Skin of body (tissue), 2 donors: ENCODE data around the gene SPTAN1. TPM values are rescaled to one million over a fixed set of nuclear protein-coding genes. Genes with fewer than 3 reads are reported as not detected.

Source experiments
- DNase-seq: peaks from one replicate; lab custom pipeline; 2025; lab: John Stamatoyannopoulos, UW
- total RNA-seq: library from RNA; depleted of rRNA; stranded (reverse); fragments of >200 nt; gene quantifications from one replicate; pipeline ENCODE4 v1.2.3, GENCODE V29; 2014

The SPTAN1 gene
- total RNA-seq, 1 donor from 2014 or later = 269 TPM

DNA sequence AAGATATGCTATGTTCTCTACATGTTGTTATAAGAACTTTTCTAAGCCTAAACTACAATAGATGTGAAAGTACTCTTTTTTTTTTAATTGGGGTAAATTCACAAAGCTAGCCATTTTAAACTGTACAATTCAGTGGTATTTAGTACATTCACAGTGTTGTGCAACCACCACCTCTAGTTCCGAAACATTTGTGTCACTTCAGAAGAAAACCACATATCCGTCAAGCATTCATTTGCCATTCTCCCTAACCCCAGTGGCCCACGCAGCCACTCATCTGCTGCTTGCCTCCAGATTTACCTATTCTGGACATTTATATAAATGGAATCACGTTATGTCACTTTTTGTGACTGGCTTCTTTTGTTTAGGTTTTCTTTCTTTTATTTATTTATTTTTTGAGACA lies 43.1 kb downstream of the SPTAN1 start:
- DNase-seq = no peak

DNA sequence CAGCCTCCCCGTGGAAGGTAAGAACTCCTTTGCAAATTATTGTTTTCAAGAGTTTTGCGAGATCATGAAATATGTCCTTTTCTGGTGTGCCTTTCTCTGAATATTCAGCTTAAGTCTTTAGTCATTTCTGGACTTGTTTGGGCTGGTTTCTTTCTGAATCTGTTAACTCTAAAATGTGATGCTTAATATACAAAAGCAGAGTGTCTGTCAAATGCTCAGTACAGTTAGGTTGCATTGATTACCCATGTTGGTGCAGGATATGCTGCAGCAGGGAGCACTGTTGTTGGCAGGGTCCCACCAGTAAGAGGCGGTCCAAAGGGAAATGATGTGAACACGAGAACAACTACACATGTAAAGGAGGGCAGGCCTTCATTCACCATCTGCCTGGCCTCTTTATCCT lies 47.7 kb downstream of the SPTAN1 start:
- no peak for DNase-seq

DNA sequence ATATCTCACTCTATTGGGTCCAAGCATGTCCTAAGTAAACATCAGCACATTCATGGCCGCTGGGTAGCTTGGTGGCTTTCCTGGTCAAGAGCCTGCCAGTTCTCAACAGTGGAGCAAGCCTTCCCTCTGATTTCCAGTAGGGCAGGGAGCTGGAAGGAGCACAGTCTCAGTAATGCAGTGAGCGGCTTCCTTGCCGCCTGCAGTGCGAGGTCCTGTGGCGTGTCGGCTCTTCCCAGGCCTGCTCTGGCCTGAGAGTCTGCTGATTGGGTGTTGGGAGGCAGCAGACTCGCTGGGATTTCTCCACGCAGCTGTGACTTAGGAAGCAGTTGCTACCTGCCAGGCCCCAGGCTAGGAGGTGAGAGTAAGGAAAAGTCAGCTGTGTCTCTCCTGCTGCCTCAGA lies 51.3 kb downstream of the SPTAN1 start:
- DNase-seq = no peak

DNA sequence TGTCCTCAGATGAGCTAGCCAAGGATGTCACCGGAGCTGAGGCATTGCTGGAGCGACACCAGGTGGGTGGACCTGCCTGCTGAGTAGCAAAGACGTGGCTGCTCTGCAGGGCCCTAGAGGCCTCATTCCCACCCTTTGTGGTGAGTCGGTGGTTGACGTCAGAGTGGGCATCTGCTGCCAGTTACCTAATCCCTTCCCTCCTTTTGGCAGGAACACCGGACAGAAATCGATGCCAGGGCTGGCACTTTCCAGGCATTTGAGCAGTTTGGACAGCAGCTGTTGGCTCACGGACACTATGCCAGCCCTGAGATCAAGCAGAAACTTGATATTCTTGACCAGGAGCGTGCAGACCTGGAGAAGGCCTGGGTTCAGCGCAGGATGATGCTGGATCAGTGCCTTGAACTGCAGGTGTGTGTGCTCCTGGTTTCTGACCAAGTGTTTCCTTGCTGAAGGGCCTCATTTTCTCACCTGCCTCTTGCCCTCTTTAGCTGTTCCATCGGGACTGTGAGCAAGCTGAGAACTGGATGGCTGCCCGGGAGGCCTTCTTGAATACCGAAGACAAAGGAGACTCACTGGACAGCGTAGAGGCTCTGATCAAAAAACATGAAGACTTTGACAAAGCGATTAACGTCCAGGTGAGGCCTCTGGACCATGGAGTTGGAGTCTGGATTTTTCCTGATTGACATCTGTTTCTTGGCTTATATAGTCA lies 55.4 kb downstream of the SPTAN1 start:
- no peak for DNase-seq

DNA sequence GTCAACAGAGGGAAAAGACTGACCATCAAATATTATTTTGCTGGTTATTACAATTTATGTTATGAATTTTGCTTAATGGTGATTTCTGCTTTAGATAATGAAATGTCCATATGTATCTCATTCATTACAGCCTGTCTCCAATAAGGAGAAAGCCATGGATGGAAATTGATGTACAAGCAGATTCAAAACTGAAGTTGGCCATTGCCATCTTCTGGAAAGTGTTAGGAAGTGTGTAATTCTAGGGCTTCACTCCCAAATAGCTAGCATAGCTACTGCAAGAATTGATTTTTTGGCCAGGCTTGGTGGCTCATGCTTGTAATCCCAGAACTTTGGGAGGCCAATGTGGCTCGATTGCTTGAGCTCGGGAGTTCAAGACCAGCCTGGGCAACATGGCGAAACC lies 58.5 kb downstream of the SPTAN1 start:
- no peak for DNase-seq

DNA sequence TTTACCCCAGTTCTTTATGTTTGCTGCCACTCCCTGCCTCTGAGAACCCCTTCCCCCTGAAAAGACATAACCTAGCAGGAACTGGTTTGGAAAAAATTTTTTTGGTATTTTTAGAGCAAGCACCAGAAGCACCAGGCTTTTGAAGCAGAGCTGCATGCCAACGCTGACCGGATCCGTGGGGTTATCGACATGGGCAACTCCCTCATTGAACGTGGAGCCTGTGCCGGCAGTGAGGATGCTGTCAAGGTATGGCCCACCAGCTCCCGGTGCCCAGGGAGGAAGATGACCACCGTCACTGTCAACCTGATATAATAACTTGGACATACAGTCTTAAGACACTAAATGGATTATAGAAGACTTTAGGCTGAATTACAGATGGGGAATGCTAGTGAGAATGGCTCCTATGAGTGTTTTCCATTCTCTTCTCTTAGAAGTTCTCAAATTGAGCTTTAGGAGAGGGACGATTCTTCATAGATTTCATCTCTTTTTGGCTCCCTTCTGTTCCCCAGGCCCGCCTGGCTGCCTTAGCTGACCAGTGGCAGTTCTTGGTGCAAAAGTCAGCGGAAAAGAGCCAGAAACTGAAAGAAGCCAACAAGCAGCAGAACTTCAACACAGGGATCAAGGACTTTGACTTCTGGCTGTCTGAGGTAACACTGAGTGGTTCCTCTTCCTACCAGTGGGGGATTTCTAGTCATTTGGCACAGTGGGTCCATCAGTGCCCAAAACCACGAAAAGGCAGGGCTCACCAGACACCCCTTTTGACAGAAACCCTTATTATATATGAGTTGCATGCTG lies 59.4 kb downstream of the SPTAN1 start:
- no peak for DNase-seq

DNA sequence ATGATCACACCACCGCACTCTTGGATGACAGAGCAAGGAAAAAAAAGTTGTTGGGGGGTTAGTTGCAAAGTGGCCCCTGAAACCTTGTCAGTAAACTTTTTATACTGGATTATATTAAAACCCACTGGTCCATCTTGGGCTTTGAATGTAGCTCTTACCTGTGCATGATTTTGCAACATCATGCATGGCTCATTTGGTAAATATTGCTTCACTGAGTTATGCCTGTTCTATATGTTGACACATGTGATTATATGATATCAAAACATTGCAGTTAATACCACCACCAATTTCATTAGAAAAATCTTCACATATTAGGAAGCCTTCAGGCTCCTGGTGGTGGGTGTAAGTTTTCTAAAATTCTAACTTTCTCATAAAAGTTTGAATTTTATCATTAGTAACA lies 62.3 kb downstream of the SPTAN1 start:
- DNase-seq = no peak

DNA sequence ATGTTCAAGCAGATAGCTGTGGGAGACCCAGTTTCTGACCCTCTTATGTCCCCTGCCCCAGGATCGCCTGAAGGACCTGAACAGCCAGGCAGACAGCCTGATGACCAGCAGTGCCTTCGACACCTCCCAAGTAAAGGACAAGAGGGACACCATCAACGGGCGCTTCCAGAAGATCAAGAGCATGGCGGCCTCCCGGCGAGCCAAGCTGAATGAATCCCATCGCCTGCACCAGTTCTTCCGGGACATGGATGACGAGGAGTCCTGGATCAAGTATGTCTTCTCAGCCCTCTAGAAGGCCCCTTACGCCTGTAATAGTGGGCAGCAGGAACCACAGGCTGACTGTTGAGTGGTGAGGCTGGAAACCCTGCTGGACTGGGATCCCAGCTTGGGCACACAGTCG lies 63.2 kb downstream of the SPTAN1 start:
- no peak for DNase-seq

DNA sequence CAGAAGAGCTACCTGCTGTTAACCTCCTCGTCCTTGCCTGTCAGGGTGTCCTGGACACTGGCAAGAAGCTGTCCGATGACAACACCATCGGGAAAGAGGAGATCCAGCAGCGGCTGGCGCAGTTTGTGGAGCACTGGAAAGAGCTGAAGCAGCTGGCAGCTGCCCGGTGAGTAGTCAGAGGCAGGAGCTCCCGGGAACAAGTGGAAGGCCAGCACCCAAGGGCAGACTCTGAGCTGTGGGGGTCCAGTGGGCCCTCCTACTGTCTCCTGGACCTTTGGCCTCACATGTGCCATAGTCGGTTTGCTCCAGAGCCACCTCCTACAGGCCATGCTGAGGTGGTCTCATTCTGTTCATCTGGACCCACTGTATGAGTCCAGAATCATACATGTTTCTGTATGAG lies 65.6 kb downstream of the SPTAN1 start:
- DNase-seq = no peak

DNA sequence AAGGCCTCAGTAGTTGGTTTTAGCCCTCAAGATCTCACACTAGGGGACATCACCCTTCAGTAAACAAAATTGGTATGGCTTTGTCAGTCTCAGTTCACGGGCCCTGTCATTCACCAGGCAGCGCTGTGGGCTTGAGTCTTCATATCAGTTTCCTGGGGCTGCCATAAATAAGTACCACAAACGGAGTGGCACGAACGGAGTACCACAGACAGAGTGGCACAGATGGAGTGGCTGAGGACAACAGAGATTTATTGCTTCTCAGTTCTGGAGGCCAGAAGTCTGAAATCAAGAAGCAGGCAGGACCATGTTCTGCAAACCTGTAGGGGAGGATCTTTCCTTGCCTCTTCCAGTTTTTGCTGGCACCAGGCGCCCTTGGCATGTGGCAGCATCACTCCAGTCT lies 66.7 kb downstream of the SPTAN1 start:
- no peak for DNase-seq

DNA sequence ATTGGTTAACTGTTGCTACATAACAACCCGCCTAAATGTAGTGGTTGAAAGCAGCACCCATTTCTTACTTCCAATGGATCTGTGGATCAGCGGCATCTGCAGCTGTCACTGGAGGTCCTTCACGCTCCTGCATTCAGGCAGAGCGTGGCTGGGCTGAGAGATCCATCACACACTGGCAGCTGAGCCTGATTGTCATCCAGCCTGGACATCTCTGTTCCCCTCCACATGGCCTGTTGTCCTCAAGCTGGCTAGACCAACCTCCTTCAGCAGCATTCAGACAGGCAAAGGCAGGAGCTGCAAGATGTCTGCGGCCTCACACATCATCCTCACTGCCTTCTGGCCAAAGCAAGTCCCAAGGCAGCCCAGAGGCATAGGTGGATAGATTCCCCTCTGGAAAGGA lies 67.4 kb downstream of the SPTAN1 start:
- no peak for DNase-seq

DNA sequence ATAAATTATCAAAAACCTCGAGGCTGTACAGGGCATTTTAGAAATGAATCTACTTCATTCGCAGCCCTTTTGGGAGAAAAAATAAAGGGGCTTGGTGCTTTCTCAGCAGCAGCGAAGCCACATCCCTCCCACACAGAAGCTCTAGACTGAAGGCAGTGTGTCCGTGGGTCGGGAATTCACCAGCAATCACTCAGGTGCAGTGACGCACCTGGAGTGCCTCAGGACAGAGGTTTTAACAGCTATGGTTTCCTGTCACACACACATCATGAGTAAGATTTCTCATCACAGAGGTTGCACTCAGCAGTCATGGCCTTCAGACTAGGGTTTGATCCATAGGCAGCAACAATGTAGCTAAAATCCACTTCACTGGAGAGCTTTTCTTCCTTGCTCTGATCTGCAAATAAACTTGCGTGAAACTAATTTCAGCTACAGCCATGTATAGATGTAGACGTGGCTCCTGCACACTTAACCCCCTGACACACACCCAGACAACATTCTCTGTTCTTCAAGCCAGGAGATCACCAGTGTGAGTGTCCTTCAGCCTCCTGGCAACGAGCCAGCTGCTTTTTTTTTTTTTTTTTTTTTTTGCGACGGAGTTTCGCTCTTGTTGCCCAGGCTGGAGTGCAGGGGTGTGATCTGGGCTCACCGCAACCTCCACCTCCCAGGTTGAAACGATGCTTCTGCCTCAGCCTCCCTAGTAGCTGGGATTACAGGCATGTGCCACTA lies 69.5 kb downstream of the SPTAN1 start:
- DNase-seq = no peak

DNA sequence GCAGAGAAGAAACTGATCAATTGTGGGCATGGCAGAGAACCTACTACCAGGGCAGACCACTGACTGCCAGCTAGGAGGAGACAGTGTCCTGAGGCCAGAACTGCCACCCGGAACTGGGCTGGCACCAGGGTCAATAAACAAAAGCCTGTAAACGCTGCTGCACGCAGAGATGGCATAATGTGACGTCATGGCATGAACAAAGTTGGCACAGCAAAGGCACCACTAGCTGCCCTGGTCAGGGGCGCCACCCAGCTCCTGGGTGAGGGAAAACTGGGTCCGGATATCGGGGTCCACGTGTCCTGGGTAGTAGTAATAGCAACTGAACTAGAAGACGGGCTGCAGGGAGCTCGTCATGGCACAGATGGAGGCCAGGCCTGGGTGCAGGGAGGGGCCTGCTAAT lies 72.2 kb downstream of the SPTAN1 start:
- DNase-seq = no peak

DNA sequence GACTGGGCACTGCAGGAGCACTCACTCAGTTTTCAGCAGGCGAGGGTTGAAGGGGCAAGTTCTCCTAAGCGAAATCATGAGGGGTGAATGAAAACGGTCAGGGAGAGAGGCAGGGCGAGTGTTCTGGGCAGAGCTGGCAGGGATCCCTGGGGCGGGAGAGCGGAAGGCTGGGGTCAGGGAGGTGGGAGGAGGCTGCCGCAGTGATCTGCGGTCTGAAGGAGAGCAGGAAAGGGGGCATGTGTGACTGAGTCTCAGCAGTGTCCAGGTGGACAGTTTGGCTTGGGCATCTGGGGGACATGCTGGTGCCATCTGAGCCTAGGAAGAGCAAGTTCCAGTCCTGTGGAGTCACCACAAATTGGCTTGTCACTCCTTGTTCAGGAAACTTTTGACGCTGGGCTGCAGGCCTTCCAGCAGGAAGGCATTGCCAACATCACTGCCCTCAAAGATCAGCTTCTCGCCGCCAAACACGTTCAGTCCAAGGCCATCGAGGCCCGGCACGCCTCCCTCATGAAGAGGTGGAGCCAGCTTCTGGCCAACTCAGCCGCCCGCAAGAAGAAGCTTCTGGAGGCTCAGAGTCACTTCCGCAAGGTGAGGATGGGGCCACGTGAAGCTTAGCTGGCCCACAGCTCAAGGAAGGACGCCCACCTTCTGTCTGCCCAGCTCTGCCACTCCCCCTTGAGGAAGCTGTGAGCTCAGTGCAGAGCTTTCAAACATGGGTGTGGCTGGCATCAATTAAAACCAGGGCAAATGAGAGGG lies 73.2 kb downstream of the SPTAN1 start:
- DNase-seq = no peak

DNA sequence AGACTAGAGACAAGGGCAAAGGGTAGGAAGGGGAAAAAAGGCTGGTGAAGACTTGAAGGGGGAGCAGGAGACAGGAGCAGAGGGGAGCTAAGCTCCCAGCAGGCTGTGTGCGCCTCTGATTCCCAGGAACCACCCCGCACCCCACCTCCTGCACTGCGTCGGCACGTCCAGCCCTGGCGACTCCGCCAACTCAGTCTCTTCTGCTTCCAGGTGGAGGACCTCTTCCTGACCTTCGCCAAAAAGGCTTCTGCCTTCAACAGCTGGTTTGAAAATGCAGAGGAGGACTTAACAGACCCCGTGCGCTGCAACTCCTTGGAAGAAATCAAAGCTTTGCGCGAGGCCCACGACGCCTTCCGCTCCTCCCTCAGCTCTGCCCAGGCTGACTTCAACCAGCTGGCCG lies 73.8 kb downstream of the SPTAN1 start:
- DNase-seq = no peak

DNA sequence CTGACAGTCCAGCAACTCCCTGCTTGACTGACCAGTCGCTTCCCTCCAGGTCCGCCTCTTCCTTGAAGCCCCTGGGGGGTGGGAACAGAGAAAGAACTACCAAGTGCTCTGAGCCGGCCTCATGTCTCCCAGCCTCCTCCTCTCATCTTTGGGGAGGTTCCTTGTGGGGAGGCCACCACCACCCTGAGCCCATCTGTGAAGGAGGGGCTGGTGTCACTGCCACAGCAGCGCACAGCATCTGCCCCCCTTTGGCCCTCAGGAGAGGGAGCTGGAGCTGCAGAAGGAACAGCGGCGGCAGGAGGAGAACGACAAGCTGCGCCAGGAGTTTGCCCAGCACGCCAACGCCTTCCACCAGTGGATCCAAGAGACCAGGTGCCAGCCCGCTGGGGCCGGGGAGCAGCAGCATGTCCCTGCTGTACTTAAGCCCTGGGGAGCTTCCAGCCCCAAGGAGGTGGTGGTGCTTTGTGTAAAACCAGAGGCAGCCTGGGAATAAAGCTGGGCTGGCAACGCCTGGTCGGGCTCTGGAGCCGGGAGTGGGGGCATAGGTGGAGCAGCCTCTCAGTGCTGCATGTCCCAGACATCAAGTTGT lies 74.8 kb downstream of the SPTAN1 start:
- no peak for DNase-seq

DNA sequence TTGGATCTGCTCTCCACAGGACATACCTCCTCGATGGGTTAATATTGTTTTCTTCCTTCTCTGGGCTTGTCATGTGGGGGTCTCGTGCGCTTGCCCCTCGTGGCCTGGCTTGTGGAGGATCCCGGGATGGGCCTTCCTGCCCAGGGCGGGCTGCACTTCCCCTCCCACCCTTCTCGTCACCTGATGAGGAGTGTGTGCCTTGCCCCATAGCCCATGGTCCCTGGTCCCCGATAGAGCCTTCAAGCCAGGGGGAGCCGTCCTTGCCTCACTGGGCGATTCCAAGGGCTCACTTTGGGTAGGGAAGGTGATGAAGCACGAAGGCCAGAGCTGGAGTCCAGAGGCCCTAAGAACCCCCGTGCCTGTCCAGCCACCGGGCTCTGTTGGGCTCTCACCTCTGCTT lies 75.5 kb downstream of the SPTAN1 start:
- no peak for DNase-seq

DNA sequence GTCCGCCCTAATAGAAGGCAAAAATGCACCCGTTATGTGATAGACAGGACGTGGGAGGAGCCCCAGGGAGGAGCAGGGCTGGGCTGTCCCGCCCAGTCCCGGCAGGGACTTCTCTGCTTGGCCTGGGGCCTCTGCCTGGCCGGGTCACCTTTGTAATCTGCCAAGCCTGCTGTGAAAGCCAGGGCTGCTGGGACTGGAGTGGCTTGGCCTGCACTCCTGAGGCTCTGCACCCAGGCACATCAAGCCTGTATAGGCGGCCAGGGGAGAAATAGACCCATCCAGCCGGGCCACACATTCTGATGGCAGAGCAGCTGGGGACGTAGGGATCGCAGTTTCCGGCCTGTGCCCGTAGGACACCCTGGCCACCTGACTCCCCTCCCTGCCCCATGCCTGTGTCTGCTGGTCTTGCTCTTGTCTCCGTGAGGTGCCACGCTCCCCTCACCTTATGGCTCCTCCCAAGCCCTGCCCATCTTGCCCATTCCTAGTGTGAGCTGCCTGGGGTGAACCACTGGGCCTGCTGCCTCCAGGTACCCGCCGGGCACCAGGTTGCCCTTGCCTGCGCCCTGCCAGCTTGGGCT lies 76.2 kb downstream of the SPTAN1 start:
- no peak for DNase-seq

DNA sequence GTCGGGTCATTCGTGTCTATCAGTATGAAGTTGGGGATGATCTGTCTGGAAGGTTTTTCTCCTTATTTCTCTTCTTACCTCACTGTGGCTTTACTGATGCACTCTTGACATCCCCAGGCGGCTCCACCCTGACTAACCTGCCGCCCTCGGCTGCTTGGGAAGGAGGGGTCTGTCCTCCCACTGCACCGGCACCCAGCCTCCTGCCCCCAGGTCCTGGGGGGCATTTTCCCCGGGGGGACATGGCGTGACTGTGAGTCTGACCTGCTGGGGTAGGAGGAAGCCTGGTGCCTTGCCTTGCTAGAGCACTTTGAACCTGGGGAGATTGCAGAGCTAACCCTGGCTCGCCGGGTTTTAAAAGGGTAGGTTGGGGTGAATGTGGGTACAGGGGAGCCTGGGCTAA lies 76.7 kb downstream of the SPTAN1 start:
- DNase-seq = no peak

DNA sequence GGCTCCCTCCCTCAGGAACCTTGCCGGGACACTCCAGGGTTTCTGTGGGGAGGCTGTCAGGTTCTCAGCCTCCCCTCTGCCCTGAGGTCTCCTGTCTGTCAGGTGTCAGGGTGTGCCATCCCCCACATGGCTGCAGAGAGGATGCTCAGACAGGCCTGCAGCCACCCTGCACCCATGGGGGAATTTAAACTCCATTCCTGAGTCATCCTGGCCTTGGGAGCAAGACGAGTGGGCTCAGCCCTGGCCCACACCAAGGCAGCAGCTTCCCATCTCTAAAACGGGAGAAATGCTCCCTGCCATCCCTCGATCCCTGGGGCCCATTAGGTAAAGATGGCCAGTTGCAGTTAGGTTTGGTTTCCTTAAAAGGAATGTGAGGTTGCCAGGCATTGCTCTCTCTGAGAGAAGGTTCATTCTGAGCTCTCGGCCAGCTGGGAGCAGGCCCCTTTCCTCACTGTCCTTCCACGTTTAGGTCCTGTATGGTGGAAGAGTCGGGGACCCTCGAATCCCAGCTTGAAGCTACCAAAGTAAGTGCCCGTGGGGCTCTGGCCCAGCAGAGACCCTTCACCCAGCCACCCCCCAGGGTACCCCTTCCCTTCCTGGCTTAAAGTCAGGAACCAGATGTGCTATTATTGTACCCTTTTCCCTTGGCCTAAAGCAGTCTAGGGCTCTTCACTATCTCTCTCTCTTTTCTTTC lies 77.6 kb downstream of the SPTAN1 start:
- no peak for DNase-seq
